ENCODE measurements around the gene QPCTL.
"Not testable (repeated sequence)": the region's sequence is repeated elsewhere in the genome, so short reads cannot be mapped to it uniquely, and the experiment has no call there.

The QPCTL gene

DNA sequence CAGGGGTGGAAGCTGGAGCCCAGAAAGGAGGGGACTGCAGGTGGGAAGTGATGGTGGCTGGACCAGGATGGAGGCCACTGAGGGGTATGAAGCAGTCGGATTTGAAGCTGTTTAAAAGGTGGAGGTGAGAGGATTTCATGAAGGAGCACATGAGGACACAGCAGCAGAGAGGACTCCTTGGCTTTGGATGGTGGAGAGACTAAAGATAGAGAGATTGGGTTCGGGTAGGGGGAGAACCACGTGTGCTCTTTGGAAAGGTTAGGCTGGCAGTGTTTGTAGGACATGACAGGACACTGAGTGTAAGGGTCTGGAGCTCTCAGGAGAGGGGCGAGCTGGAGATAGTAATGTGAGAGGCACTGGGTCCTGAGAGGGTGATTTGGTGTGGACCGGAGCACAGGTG is 9.6 kb upstream of the QPCTL start:
- H3K27ac ChIP-seq: no peak overlapping the region
- peaks cover 39 to 55% (median 49%) of the 10 kb centered on the region in 11 experiments for H3K36me3 ChIP-seq
- peaks cover 0 to 68% (median 58%) of the 10 kb centered on the region in 11 experiments; a peak in 17 of 22 replicates for H4K20me1 ChIP-seq
- H3K9me3 ChIP-seq (replicated peaks in 1 of 11): no peaks in the 10 kb centered on the region
- H3K27me3 ChIP-seq: peaks cover 13 to 24% (median 20%) of the 10 kb centered on the region in 11 experiments
- H3K4me2 ChIP-seq: no peak overlapping the region
- peaks cover 9 to 17% (median 14%) of the 10 kb centered on the region in 10 experiments for H3K4me1 ChIP-seq
- no peak overlapping the region for H3K9ac ChIP-seq
- no peak for TF ChIP-seq Cebpa-rat (IDR thresholded peaks at IDR 0.05)
- H3K4me3 ChIP-seq: no peak overlapping the region

DNA sequence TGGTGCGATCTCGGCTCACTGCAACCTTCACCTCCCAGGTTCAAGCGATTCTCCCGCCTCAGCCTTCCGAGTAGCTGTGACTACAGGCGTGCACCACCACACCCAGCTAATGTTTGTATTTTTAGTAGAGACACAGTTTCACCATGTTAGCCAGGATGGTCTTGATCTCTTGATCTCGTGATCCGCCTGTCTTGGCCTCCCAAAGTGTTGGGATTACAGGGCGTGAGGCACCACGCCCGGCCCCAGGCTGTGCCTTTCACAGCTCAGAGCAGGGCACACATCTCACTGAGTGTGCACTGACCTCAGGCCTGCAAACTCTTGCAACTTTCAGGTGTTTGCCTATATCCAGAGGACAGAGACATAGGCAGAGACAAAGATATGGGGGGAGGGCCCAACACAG is 7.4 kb upstream of the QPCTL start:
- not testable (repeated sequence) for H3K4me2 ChIP-seq; H3K27me3 ChIP-seq; H3K9ac ChIP-seq; H3K9me3 ChIP-seq (replicated peaks in 1 of 11); H3K4me3 ChIP-seq; H3K27ac ChIP-seq
- Histone ChIP-seq H3K4me1 (peaks cover 5 to 15% (median 13%) of the 10 kb centered on the region in 10 experiments), H3K36me3 (peaks cover 53 to 75% (median 68%) of the 10 kb centered on the region in 11 experiments), H4K20me1 (peaks cover 0 to 83% (median 68%) of the 10 kb centered on the region in 11 experiments; a peak in 17 of 22 replicates)

DNA sequence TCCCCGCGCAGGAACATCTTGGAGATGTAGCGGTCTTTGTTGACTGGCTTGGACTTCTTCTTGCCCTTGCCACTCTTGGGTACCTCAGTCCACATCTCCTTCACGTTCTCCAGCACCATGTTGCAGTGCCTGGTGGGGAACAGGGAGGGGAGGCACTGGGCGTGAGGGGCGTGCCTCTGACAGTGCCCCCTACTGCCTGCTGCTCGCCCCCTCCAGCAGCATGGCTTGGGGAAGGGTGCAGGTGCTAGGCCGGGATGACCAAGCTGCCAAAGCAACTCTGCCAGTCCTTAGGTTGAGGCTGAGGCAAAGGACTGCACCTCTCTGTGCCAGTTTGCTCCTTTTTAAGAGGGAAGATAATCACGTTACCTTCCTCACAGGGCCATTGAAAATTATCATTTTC is 4.9 kb upstream of the QPCTL start:
- H4K20me1 ChIP-seq: peaks cover 0 to 85% (median 65%) of the 10 kb centered on the region in 11 experiments; a peak in 17 of 22 replicates
- H3K9ac ChIP-seq: no peak overlapping the region
- TF ChIP-seq Cebpa-rat (IDR thresholded peaks at IDR 0.05): no peak
- H3K27ac ChIP-seq: no peak overlapping the region
- no peak overlapping the region for H3K4me3 ChIP-seq
- H3K36me3 ChIP-seq: peaks cover 53 to 77% (median 68%) of the 10 kb centered on the region in 11 experiments
- H3K9me3 ChIP-seq (replicated peaks in 1 of 11): no peaks in the 10 kb centered on the region
- H3K4me1 ChIP-seq: peaks cover 10 to 12% (median 11%) of the 10 kb centered on the region in 10 experiments
- no peak overlapping the region for H3K4me2 ChIP-seq
- H3K27me3 ChIP-seq: no peaks in the 10 kb centered on the region

DNA sequence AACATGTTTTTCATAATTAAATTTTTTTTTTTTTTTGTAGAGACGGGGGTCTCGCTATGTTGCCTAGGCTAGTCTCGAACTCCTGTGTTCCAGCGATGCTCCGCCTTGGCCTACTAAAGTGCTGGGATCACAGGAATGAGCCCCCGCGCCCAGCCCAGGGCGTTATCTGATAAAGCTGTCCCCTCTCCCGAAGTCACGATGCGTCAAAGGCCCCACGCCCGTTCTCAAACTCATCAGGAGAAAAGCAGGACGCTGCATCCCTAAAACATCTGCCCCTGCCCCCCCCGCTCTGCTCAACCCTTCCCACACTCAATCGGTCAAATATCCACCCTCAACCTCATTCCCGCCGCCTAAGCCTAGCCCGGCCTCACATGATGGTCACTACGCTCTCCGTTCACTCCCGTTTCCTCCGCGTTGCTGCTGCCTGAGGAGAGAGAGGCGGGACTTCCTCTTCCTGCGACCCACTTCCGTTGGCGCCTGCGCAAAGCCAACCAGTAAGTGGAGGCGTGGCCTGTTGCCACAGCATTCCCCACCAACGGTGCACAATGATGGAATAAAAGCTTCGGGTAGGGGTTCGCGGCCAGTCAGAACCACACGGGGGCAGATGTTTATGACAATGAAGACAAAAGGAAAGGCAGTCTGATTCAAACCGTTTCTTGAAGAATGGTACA is 815 bp upstream of the QPCTL start, which contains the start of gene SNRPD2:
Gene SNRPD2, minus strand, starts transcription at position 438 of the 671 bp plus-strand sequence. Its CDS starts 65 bp downstream, at position 373.
- Histone ChIP-seq H3K27ac (peak within 1 kb of the TSS; percentile 83 to 96 (median 91)), H4K20me1 (peaks cover 0 to 51% (median 39%) of the 10 kb centered on the region in 11 experiments; a peak in 16 of 22 replicates), H3K4me1 (peaks cover 18 to 27% (median 21%) of the 10 kb centered on the region in 10 experiments), H3K4me2 (peak within 1 kb of the TSS; percentile 91 to 99 (median 96)), H3K9me3 (replicated peaks in 1 of 11) (no peaks in the 10 kb centered on the region), H3K9ac (peak within 1 kb of the TSS; percentile 84 to 97 (median 93)), H3K36me3 (peaks cover 40 to 57% (median 51%) of the 10 kb centered on the region in 11 experiments), H3K27me3 (no peaks in the 10 kb centered on the region), H3K4me3 (peak within 1 kb of the TSS; percentile 74 to 94 (median 83))
- no peak for TF ChIP-seq Cebpa-rat (IDR thresholded peaks at IDR 0.05)

DNA sequence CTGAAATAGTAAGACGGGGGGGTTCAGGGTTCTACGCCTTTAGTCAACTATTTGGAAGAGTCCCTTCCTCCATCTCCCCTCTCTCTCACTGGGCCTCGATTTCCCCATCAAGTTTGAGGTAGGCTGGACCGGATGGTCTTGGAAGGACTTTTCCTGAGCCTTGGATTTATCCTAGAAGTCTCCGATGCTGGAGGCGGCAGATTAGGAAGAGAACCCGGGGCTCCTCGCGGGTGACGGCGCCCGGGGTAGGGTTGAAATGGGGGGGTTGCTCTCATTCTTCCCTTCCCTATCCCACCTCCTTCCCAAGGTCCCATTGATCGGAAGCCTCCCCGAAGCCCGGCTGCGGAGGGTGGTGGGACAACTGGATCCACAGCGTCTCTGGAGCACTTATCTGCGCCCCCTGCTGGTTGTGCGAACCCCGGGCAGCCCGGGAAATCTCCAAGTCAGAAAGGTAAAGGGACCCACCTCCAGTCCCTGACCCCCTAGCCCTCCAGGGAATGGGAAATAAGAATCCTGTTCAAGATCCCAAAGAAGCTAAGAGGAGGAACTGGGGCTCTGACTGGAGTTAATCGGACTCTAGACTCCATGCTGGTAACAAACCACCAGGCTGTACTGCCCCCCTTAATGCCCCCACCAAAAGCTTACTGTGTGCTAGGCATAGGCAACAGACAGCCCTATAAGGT is 781 bp downstream of the QPCTL start:
- Histone ChIP-seq H3K27ac (peak overlapping the region; percentile 83 to 96 (median 90)), H3K36me3 (peaks cover 28 to 57% (median 46%) of the 10 kb centered on the region in 11 experiments), H3K4me3 (peak overlapping the region; percentile 74 to 94 (median 83)), H3K27me3 (no peaks in the 10 kb centered on the region), H3K4me2 (peak overlapping the region; percentile 88 to 99 (median 94)), H3K9ac (peak overlapping the region; percentile 84 to 97 (median 93)), H3K9me3 (replicated peaks in 1 of 11) (no peaks in the 10 kb centered on the region), H3K4me1 (peaks cover 22 to 37% (median 25%) of the 10 kb centered on the region in 10 experiments), H4K20me1 (peaks cover 0 to 35% (median 23%) of the 10 kb centered on the region in 11 experiments; a peak in 15 of 22 replicates)
- TF ChIP-seq Cebpa-rat (IDR thresholded peaks at IDR 0.05): no peak

DNA sequence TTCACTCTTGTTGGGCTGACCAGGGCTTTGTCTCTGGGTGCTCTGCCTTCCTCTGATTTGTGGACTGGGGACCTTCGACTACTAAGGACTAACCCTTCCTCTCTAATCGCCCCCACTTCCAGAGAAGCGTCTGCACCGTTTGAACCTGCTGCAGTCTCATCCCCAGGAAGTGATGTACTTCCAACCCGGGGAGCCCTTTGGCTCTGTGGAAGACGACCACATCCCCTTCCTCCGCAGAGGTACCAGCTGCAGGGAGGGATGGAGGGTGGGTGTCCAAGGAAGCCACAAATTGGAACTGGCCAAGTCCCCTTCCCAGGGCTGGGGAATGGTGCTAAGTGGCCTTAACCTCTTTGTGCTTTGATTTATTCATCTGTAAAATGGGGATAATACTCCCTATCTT is 9.2 kb downstream of the QPCTL start:
- H3K36me3 ChIP-seq: peaks cover 45 to 76% (median 55%) of the 10 kb centered on the region in 11 experiments
- no peaks in the 10 kb centered on the region for H3K9me3 ChIP-seq (replicated peaks in 1 of 11)
- no peak overlapping the region for H3K9ac ChIP-seq
- H4K20me1 ChIP-seq: peaks cover 0 to 7% (median 0%) of the 10 kb centered on the region in 11 experiments; a peak in 2 of 22 replicates
- no peak for TF ChIP-seq Cebpa-rat (IDR thresholded peaks at IDR 0.05)
- no peaks in the 10 kb centered on the region for H3K27me3 ChIP-seq
- H3K27ac ChIP-seq: no peak overlapping the region
- no peak overlapping the region for H3K4me3 ChIP-seq
- peaks cover 5 to 26% (median 16%) of the 10 kb centered on the region in 10 experiments; a peak in 18 of 20 replicates for H3K4me1 ChIP-seq
- peak overlapping the region in 1 of 11 experiments; percentile 26; a peak in 1 of 22 replicates for H3K4me2 ChIP-seq

DNA sequence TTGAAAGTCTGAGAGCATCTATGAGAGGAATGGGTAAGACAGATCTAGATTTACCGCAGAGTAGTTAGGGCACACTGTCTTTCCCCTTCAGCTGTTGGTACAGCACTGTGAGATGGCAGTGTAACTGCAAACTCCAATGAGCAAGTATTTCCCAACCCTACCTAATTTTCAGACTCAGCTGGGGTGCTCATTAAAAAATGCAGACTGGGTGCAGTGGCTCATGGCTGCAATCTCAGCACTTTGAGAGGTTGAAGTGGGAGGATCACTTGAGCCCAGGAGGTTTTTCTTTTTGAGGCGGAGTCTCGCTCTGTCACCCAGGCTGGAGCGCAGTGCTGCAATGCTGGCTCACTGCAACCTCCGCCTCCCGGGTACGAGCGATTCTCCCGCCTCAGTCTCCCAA is 12.6 kb downstream of the QPCTL start:
- H3K9ac ChIP-seq: no peak overlapping the region
- no peak overlapping the region for H3K4me2 ChIP-seq
- no peaks in the 10 kb centered on the region for H3K27me3 ChIP-seq
- H4K20me1 ChIP-seq: peaks cover 0 to 24% (median 0%) of the 10 kb centered on the region in 11 experiments; a peak in 3 of 22 replicates
- H3K4me1 ChIP-seq: peaks cover 17 to 29% (median 21%) of the 10 kb centered on the region in 10 experiments; a peak in 19 of 20 replicates
- H3K4me3 ChIP-seq: no peak overlapping the region
- TF ChIP-seq Cebpa-rat (IDR thresholded peaks at IDR 0.05): no peak
- H3K9me3 ChIP-seq (replicated peaks in 1 of 11): no peaks in the 10 kb centered on the region
- no peak overlapping the region for H3K27ac ChIP-seq
- peaks cover 39 to 65% (median 52%) of the 10 kb centered on the region in 11 experiments for H3K36me3 ChIP-seq

DNA sequence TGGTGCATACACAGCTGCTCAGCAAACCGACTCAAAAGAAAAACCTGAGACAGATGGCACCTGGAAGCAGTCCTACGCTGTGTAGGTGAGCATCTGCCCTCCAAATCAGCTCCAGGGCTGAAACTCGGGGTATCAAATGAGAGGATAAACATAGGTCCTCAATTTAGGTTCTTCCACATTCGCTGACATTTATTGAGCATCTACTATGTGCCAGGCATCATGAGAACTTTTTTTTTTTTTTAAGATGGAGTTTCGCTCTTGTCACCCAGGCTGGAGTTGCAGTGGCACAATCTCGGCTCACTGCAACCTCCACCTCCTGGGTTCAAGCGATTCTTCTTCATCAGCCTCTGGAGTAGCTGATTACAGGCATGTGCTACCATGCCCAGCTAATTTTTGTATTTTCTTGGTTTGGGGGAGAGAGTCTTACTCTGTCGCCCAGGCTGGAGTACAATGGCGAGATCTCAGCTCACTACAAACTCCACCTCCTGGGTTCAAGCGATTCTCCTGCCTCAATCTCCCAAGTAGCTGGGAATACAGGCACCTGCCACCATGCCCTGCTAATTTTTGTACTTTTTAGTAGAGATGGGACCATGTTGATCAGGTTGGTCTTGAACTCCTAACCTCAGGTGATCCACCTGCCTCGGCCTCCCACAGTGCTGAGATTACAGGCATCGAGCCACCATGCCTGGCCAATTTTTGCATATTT is 13.4 kb downstream of the QPCTL start:
- no peak for TF ChIP-seq Cebpa-rat (IDR thresholded peaks at IDR 0.05)
- peak overlapping the region in 2 of 11 experiments; percentile 52 to 61; a peak in 5 of 22 replicates for H3K4me2 ChIP-seq

More for the DNA sequence above, 13.4 kb downstream of the QPCTL start:
- H3K27me3 ChIP-seq: no peaks in the 10 kb centered on the region
- H4K20me1 ChIP-seq: peaks cover 0 to 31% (median 5%) of the 10 kb centered on the region in 11 experiments; a peak in 11 of 22 replicates
- H3K4me3 ChIP-seq: no peak overlapping the region
- 0 out of 22 replicates have a peak overlapping the region, but pooled peaks of 1 of the 11 experiments have one; percentile 43 for H3K9ac ChIP-seq
- peaks cover 17 to 29% (median 21%) of the 10 kb centered on the region in 10 experiments; a peak in 19 of 20 replicates for H3K4me1 ChIP-seq
- H3K36me3 ChIP-seq: peaks cover 45 to 67% (median 54%) of the 10 kb centered on the region in 11 experiments
- no peaks in the 10 kb centered on the region for H3K9me3 ChIP-seq (replicated peaks in 1 of 11)
- no peak overlapping the region for H3K27ac ChIP-seq
